ENCODE data around the gene BANP. TPM values are rescaled to one million over a fixed set of nuclear protein-coding genes. Genes with fewer than 3 reads are reported as not detected.
"Not testable (repeated sequence)": the region's sequence is repeated elsewhere in the genome, so short reads cannot be mapped to it uniquely, and the experiment has no call there.

BANP gene
- total RNA-seq, 1 donor from 2014 or later: 16.4 TPM

DNA sequence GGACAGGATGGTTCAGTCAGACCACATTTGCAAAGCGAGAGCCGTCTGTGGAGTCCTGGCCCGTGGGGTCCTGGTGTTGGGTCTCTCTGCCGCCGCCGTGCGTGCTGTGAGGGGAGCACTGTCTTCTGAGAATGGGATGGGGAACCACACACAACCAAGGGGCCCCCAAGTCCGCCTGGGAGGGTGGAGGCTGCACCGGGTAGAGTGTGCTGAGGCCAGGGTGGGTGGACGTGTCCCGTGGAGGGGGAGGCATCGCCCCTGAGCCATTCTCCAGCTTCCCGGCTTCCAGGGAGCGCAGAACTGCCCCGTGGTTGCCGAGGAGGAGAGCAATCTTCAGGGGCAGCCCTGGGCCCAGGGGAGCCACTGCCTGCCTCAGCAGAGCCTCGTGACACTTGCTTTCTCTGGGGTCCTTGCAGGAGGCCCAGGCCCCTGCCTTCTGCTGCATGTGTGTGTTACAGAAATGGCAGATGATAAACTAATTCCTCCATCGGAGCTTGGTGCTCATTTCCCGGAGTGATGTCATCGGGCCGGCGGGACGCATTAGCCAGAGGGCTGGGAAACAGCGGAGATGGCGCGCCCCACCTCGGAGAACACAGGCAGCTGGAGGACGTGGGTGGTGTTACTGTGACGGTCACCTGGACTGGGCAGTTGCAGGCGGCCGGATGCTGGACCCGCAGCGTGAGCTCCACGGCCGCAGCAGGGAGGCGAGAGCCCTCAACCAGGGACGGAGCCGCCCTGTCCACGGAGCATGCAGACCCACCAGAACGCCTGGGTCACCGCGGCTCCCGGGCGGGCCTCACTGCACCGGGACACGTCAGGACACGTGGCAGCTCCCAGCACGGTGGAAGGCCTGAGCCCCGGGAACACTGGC, 168.9 kb downstream of the BANP start:
- not testable (repeated sequence) for DNase-seq (ENCODE audit: low read depth, low spot score)

DNA sequence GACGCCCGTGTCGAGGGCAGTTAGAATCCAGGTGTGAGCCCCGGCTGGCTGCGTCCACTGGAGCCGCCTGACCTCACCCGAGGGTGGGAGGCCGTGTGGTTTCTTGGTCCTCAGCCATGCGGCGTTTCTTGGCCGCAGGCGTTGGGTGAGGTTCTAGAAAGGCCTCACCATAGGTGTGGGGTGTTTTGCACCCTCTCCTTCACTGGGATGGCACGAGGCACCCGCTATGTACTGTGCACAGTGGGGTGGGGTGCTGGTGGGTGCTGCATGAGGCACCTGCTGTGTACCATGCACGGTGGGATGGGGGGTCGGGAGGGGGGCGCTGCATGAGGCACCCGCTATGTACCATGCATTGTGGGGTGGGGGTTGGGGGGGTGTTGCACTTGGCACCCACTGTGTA, 169.6 kb downstream of the BANP start:
- no peak for DNase-seq (ENCODE audit: low read depth, low spot score)

GRCh38 chr16:88121391-88121790, 170.2 kb downstream of the BANP start:
- not testable (repeated sequence) for DNase-seq (ENCODE audit: low read depth, low spot score)

- DNase-seq (ENCODE audit: low read depth, low spot score): no peak
Observed at GRCh38 chr16:88121886-88122580, 170.8 kb downstream of the BANP start.

Other genes starting within 250 kb of the BANP start
- 34.0 and 34.4 TPM in 2 replicates for gene KLHDC4, start 185.4 kb upstream of the BANP start, total RNA-seq
- gene SLC7A5, start 81.9 kb upstream of the BANP start, total RNA-seq: 9.1 and 11.2 TPM in 2 replicates
- not detected in 2 replicates for gene CA5A, start 14.9 kb upstream of the BANP start, total RNA-seq

Data from pulmonary artery endothelial cell (primary cell).